Measurements from ENCODE around the gene NIPAL3.

GRCh38 chr1:24425441-24425840 is 9.8 kb downstream of the NIPAL3 start:
- TF ChIP-seq CTCF (IDR thresholded peaks at IDR 0.05 in 4 of 5, conservative IDR thresholded peaks at IDR 0.05 in 1 of 5) (no peak), POLR2A (IDR thresholded peaks at IDR 0.05) (no peak)
